HepG2 (cell line): ENCODE results near the gene POP5. TPM values are rescaled to one million over a fixed set of nuclear protein-coding genes. Genes with fewer than 3 reads are reported as not detected.

ENCODE experiments used
- ARID2 ChIP-seq: sonication (generic); formaldehyde crosslinking; IDR thresholded peaks from 2 replicates; pipeline ENCODE4 v1.8.1; 2022; ENCODE audit warnings: mild to moderate bottlenecking, missing genetic modification reagents, borderline replicate concordance
- ARNTL ChIP-seq: sonication (generic); formaldehyde crosslinking; IDR thresholded peaks from 2 replicates; pipeline ENCODE4 v1.4.0; 2020; ENCODE audit warnings: mild to moderate bottlenecking, missing genetic modification reagents
- BCL3 ChIP-seq: sonication (generic); formaldehyde crosslinking; IDR thresholded peaks from 2 replicates; pipeline ENCODE4 v1.5.1; 2020; ENCODE audit warnings: mild to moderate bottlenecking, missing genetic modification reagents, moderate library complexity
- BRD4 ChIP-seq: sonication (generic); formaldehyde crosslinking; IDR thresholded peaks from 2 replicates; pipeline ENCODE4 v1.4.0; 2020; ENCODE audit warnings: missing genetic modification reagents
- CENPX ChIP-seq: sonication (generic); formaldehyde crosslinking; IDR thresholded peaks from 2 replicates; pipeline ENCODE4 v1.9.0; 2021; ENCODE audit warnings: mild to moderate bottlenecking, missing genetic modification reagents, moderate library complexity
- CREB1 ChIP-seq, 2 experiments: fragments of 450-650 bp in 1 of 2; IDR thresholded peaks; 2 replicates each; pipeline ENCODE4 v1.6.1; 2016 to 2017; ENCODE audit warnings: control low read depth in 1 of 2, mild to moderate bottlenecking in 1 of 2, missing compliant biosample characterization in 1 of 2, missing genetic modification characterization in 1 of 2
- GLMP ChIP-seq: sonication (generic); formaldehyde crosslinking; IDR thresholded peaks from 2 replicates; pipeline ENCODE4 v1.9.0; 2021; ENCODE audit warnings: missing genetic modification reagents, mild to moderate bottlenecking, borderline replicate concordance
- HOXA3 ChIP-seq: sonication (generic); formaldehyde crosslinking; IDR thresholded peaks from 2 replicates; pipeline ENCODE4 v1.5.0; 2020; ENCODE audit warnings: missing genetic modification reagents
- NFE2 ChIP-seq: sonication (generic); formaldehyde crosslinking; IDR thresholded peaks from 2 replicates; pipeline ENCODE4 v1.4.0; 2020; ENCODE audit warnings: missing genetic modification reagents
- NR2F1 ChIP-seq, 2 experiments: fragments of 450-650 bp in 1 of 2; formaldehyde crosslinking in 1 of 2; IDR thresholded peaks; 2 replicates each; pipeline versions ENCODE4 v1.5.0 to v1.6.1; 2016 to 2020; ENCODE audit warnings: mild to moderate bottlenecking in 1 of 2, missing compliant biosample characterization in 1 of 2, missing genetic modification reagents in 1 of 2, moderate library complexity in 1 of 2
- PHB2 ChIP-seq: fragments of 450-650 bp; IDR thresholded peaks from 2 replicates; pipeline ENCODE4 v1.6.1; 2018; ENCODE audit not compliant: partially characterized antibody
- RBFOX2 ChIP-seq: fragments of 200-400 bp; formaldehyde crosslinking; IDR thresholded peaks from 2 replicates; pipeline ENCODE4 v1.6.1; 2017; ENCODE audit warnings: low read depth, mild to moderate bottlenecking, low read length
- SALL2 ChIP-seq: sonication (generic); formaldehyde crosslinking; IDR thresholded peaks from 2 replicates; pipeline ENCODE4 v1.8.1; 2023; ENCODE audit warnings: mild to moderate bottlenecking, missing genetic modification reagents, inconsistent platforms
- TGIF2 ChIP-seq: IDR thresholded peaks from 2 replicates; pipeline ENCODE4 v1.6.1; 2016; ENCODE audit warnings: control low read depth, missing compliant biosample characterization
- ZFP62 ChIP-seq: sonication (generic); formaldehyde crosslinking; IDR thresholded peaks from 2 replicates; pipeline ENCODE4 v1.4.0; 2020; ENCODE audit warnings: missing genetic modification reagents
- ZFX ChIP-seq: sonication (generic); formaldehyde crosslinking; IDR thresholded peaks from 2 replicates; pipeline ENCODE4 v1.4.0; 2020; ENCODE audit warnings: mild to moderate bottlenecking, low read depth, missing genetic modification reagents, moderate library complexity
- ZNF17 ChIP-seq: sonication (generic); formaldehyde crosslinking; IDR thresholded peaks from 2 replicates; pipeline ENCODE4 v1.5.0; 2020; ENCODE audit warnings: mild to moderate bottlenecking, missing genetic modification reagents
- ZNF224 ChIP-seq: sonication (generic); formaldehyde crosslinking; IDR thresholded peaks from 2 replicates; pipeline ENCODE4 v1.5.0; 2020; ENCODE audit warnings: mild to moderate bottlenecking, missing genetic modification reagents
- ZNF3 ChIP-seq: IDR thresholded peaks from 2 replicates; pipeline ENCODE4 v1.7.0; 2017; ENCODE audit warnings: inconsistent platforms
- ZNF530 ChIP-seq: sonication (generic); formaldehyde crosslinking; IDR thresholded peaks from 2 replicates; pipeline ENCODE4 v1.5.0; 2020; ENCODE audit warnings: low read depth, mild to moderate bottlenecking, missing genetic modification reagents
- ZNF549 ChIP-seq: sonication (generic); formaldehyde crosslinking; IDR thresholded peaks from 2 replicates; pipeline ENCODE4 v1.5.0; 2020; ENCODE audit warnings: missing genetic modification reagents
- ZNF672 ChIP-seq: sonication (generic); formaldehyde crosslinking; IDR thresholded peaks from 2 replicates; pipeline ENCODE4 v1.8.1; 2022; ENCODE audit warnings: missing genetic modification reagents
- ZNF674 ChIP-seq: sonication (generic); formaldehyde crosslinking; IDR thresholded peaks from 2 replicates; pipeline ENCODE4 v1.5.0; 2020; ENCODE audit warnings: low read depth, mild to moderate bottlenecking, missing genetic modification reagents
- ZNF788 ChIP-seq: sonication (generic); formaldehyde crosslinking; IDR thresholded peaks from 2 replicates; pipeline ENCODE4 v1.5.0; 2020; ENCODE audit warnings: mild to moderate bottlenecking, missing genetic modification reagents, borderline replicate concordance
- ZNF883 ChIP-seq: sonication (generic); formaldehyde crosslinking; IDR thresholded peaks from 2 replicates; pipeline ENCODE4 v1.5.1; 2020; ENCODE audit warnings: mild to moderate bottlenecking, missing genetic modification reagents; ENCODE audit errors: not compliant biosample characterization
- polyA plus RNA-seq, 8 experiments: library from polyadenylated mRNA; depleted of rRNA in 3 of 8; stranded (reverse) in 7 of 8; unstranded in 1 of 8; fragments of >200 nt; fragmentation: Illumina TruSeq in 4 of 8; extraction: Trizol in 4 of 8; gene quantifications; 2 replicates each; pipeline versions ENCODE4 v1.2.1 to v1.2.3, GENCODE V29; 2011 to 2016; ENCODE audit warnings: low read depth in 4 of 8, missing spikeins in 1 of 8, mixed read lengths in 1 of 8; ENCODE audit not compliant: insufficient read depth in 1 of 8
- total RNA-seq, 5 experiments: library from RNA; depleted of rRNA; stranded (reverse); fragments of >200 nt; fragmentation: Illumina TruSeq; extraction: Trizol; gene quantifications; 2 replicates each; pipeline ENCODE4 v1.2.3, GENCODE V29; 2016; ENCODE audit warnings: low read depth in 1 of 5
- TF ChIP-seq, protein P1 (sequence below): sonication (generic); formaldehyde crosslinking; IDR thresholded peaks from 2 replicates; pipeline ENCODE4 v1.4.0; 2020; ENCODE audit warnings: missing genetic modification reagents
- TF ChIP-seq, protein P2 (sequence below): sonication (generic); formaldehyde crosslinking; IDR thresholded peaks from 2 replicates; pipeline ENCODE4 v1.8.1; 2023; ENCODE audit warnings: missing genetic modification reagents, mild to moderate bottlenecking, borderline replicate concordance

The POP5 gene
- total and polyA plus RNA-seq, 2 of the 13 experiments (the other 11 are each of a cell fraction or from before 2014, with no cell fraction given) = 45.6 to 61.3 TPM

- TF ChIP-seq, protein P1, sequence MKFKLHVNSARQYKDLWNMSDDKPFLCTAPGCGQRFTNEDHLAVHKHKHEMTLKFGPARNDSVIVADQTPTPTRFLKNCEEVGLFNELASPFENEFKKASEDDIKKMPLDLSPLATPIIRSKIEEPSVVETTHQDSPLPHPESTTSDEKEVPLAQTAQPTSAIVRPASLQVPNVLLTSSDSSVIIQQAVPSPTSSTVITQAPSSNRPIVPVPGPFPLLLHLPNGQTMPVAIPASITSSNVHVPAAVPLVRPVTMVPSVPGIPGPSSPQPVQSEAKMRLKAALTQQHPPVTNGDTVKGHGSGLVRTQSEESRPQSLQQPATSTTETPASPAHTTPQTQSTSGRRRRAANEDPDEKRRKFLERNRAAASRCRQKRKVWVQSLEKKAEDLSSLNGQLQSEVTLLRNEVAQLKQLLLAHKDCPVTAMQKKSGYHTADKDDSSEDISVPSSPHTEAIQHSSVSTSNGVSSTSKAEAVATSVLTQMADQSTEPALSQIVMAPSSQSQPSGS (CRISPR knock-in tag) = no peak
- TF ChIP-seq ZNF883 (CRISPR knock-in tag) = no peak
- TF ChIP-seq TGIF2 (CRISPR knock-in tag) = peak; percentile 57; the same call in 1 of the 2 replicates
- TF ChIP-seq ZNF672 (CRISPR knock-in tag) = no peak
- TF ChIP-seq CREB1 (IDR thresholded peaks at IDR 0.05) = no peak
- TF ChIP-seq CREB1 (CRISPR knock-in tag; IDR thresholded peaks at IDR 0.05) = peak; percentile 64; the same call in 1 of the 2 replicates
- TF ChIP-seq ZNF674 (CRISPR knock-in tag) = no peak
- TF ChIP-seq HOXA3 = peak; percentile 75
- TF ChIP-seq, protein P2, sequence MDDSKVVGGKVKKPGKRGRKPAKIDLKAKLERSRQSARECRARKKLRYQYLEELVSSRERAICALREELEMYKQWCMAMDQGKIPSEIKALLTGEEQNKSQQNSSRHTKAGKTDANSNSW (CRISPR knock-in tag) = no peak
- TF ChIP-seq ARNTL = no peak
- no peak for TF ChIP-seq ZNF17 (CRISPR knock-in tag)
- TF ChIP-seq ZNF3 = no peak
- no peak for TF ChIP-seq ZFP62 (CRISPR knock-in tag)
- TF ChIP-seq NR2F1 (CRISPR knock-in tag; IDR thresholded peaks at IDR 0.05) = no peak
- no peak for TF ChIP-seq NFE2
- no peak for TF ChIP-seq ARID2 (CRISPR knock-in tag)
- no peak for TF ChIP-seq ZNF549 (CRISPR knock-in tag)
- TF ChIP-seq ZNF530 (CRISPR knock-in tag) = no peak
- no peak for TF ChIP-seq SALL2 (CRISPR knock-in tag)
- TF ChIP-seq GLMP (CRISPR knock-in tag) = no peak
- no peak for TF ChIP-seq CENPX (CRISPR knock-in tag)
- TF ChIP-seq ZNF224 (CRISPR knock-in tag) = no peak
- TF ChIP-seq ZNF788 (CRISPR knock-in tag) = peak; percentile 68; the same call in 1 of the 2 replicates
- 0 out of 2 replicates have a peak, but pooled peaks have one; percentile 37 for TF ChIP-seq BRD4 (CRISPR knock-in tag)
- peak; percentile 76 for TF ChIP-seq RBFOX2
- peak; percentile 44; the same call in 1 of the 2 replicates for TF ChIP-seq ZFX (CRISPR knock-in tag)
- no peak for TF ChIP-seq PHB2
- TF ChIP-seq BCL3 = no peak
Measured at GRCh38 chr12:120580787-120581723, at the start of gene POP5 (continued).
